Fibroblast of lung (primary cell): ENCODE measurements around the gene DCST2.

ENCODE experiments used
- EZH2 ChIP-seq: IDR thresholded peaks from 2 replicates; pipeline ENCODE4 v1.5.1; 2012; ENCODE audit warnings: low read length, control low read depth, mild to moderate bottlenecking; ENCODE audit errors: missing control alignments
- TF ChIP-seq, protein P1 (sequence below), 2 donors: IDR thresholded peaks in 1 of 2; conservative IDR thresholded peaks in 1 of 2; 1 replicate in 1 of 2; 2 replicates in 1 of 2; pipeline ENCODE4 v1.5.1; 2011 to 2012; ENCODE audit warnings: low read length in 2 of 2, control low read depth in 1 of 2, inconsistent platforms in 1 of 2, low read depth in 1 of 2, mild to moderate bottlenecking in 1 of 2

DNA sequence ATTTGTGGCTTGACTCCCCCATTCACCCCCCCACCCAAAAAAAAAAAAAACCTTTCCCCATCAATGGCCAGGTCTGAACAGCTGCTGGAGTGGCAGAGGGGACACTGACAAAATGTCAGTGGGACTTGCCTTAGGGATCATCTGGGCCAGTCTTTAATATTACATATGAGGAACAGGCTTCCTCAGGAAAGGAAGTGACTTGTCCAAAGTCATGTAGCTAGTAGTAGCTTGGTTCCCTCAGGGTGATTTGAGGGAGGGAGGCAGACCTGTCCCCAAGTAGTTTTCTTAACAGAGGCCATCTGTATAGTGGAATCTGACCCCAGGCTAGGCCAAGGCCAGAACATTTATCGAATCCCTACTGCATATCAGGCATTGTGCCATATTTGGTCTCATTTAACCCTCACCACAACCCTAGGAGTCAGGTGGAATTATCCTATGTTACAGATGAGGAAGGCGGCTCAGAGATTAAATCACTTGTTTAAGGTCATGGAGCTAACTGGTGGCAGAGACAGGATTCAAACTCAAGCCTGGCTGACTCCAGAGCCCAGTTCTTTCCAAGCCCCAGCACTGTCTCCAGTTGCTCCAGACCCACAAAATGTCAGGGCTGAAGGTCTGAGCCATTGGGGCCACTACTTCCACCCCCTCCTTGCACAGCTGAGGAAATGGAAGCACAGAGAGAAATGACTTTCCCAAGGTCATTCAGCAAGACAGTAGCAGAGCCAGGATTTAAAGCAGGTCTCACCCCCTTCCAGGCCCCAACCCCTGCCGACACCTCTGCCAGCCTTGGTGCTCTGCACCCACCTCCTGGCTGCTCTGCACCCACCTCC is 20.6 kb downstream of the DCST2 start:
- TF ChIP-seq EZH2 = no peak
- TF ChIP-seq, protein P1, sequence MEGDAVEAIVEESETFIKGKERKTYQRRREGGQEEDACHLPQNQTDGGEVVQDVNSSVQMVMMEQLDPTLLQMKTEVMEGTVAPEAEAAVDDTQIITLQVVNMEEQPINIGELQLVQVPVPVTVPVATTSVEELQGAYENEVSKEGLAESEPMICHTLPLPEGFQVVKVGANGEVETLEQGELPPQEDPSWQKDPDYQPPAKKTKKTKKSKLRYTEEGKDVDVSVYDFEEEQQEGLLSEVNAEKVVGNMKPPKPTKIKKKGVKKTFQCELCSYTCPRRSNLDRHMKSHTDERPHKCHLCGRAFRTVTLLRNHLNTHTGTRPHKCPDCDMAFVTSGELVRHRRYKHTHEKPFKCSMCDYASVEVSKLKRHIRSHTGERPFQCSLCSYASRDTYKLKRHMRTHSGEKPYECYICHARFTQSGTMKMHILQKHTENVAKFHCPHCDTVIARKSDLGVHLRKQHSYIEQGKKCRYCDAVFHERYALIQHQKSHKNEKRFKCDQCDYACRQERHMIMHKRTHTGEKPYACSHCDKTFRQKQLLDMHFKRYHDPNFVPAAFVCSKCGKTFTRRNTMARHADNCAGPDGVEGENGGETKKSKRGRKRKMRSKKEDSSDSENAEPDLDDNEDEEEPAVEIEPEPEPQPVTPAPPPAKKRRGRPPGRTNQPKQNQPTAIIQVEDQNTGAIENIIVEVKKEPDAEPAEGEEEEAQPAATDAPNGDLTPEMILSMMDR (conservative IDR thresholded peaks at IDR 0.05 in 1 of 2, IDR thresholded peaks at IDR 0.05 in 1 of 2; ENCODE audit: low read depth in 1 of 2, low read length in 2 of 2) = no peak
